GM23338 (cell line): ENCODE data around the gene OTULINL. TPM values are rescaled to one million over a fixed set of nuclear protein-coding genes. Genes with fewer than 3 reads are reported as not detected.

Source experiments
- ATAC-seq: fragments of 200-7000 bp; cut with Tn5 transposase; 3 replicates; pipeline ENCODE4 v1.9.1; 2020
- DNase-seq: peaks from one replicate; pipeline ENCODE4 v3.0.0-alpha.2; 2015; ENCODE audit warnings: low spot score
- H2AFZ ChIP-seq: fragments of 200-600 bp; sonication (generic); 2 replicates; pipeline ENCODE4 v1.8.0; 2016; ENCODE audit warnings: antibody characterized with exemption, mild to moderate bottlenecking, moderate library complexity
- H3F3A ChIP-seq: fragments of 200-600 bp; sonication (generic); replicated peaks from 2 replicates; pipeline ENCODE4 v1.8.0; 2017; ENCODE audit warnings: antibody characterized with exemption, mixed run types, low read depth
- H3K27ac ChIP-seq: fragments of 200-600 bp; sonication (generic); 2 replicates; pipeline ENCODE4 v1.6.1; 2016; ENCODE audit warnings: low read depth
- H3K27me3 ChIP-seq: fragments of 200-600 bp; sonication (generic); 2 replicates; pipeline ENCODE4 v1.8.0; 2016; ENCODE audit warnings: mild to moderate bottlenecking, mixed run types, moderate library complexity; ENCODE audit not compliant: insufficient read depth
- H3K36me3 ChIP-seq: fragments of 200-600 bp; sonication (generic); 2 replicates; pipeline ENCODE4 v1.8.0; 2016; ENCODE audit warnings: mild to moderate bottlenecking; ENCODE audit not compliant: insufficient read depth
- H3K4me1 ChIP-seq: fragments of 200-600 bp; sonication (generic); 2 replicates; pipeline ENCODE4 v1.8.0; 2016; ENCODE audit warnings: mild to moderate bottlenecking, moderate library complexity; ENCODE audit not compliant: insufficient read depth
- H3K4me2 ChIP-seq: fragments of 200-600 bp; sonication (generic); 2 replicates; pipeline ENCODE4 v1.7.1; 2017; ENCODE audit warnings: mixed run types
- H3K4me3 ChIP-seq: fragments of 200-600 bp; sonication (generic); 2 replicates; pipeline ENCODE4 v1.6.1; 2016; ENCODE audit warnings: mixed run types
- H3K79me2 ChIP-seq: fragments of 200-600 bp; sonication (generic); replicated peaks from 2 replicates; pipeline ENCODE4 v1.8.0; 2017; ENCODE audit warnings: mild to moderate bottlenecking; ENCODE audit not compliant: insufficient read depth
- H3K9me2 ChIP-seq: fragments of 200-600 bp; sonication (generic); 2 replicates; pipeline ENCODE4 v1.8.0; 2017; ENCODE audit not compliant: insufficient read depth
- H4K20me1 ChIP-seq: fragments of 200-600 bp; sonication (generic); replicated peaks from 2 replicates; pipeline ENCODE4 v1.8.0; 2017; ENCODE audit warnings: mild to moderate bottlenecking; ENCODE audit not compliant: insufficient read depth
- H3K27ac Mint-ChIP-seq: 2 replicates; pipeline ENCODE4 v1.8.0; 2020; ENCODE audit warnings: inconsistent platforms, mild to moderate bottlenecking, moderate library complexity, mixed read lengths
- H3K27me3 Mint-ChIP-seq: 3 replicates; pipeline ENCODE4 v1.8.0; 2022; ENCODE audit warnings: low read depth, mild to moderate bottlenecking, moderate library complexity, mixed read lengths, inconsistent platforms; ENCODE audit not compliant: insufficient read depth, poor library complexity
- H3K36me3 Mint-ChIP-seq: 3 replicates; pipeline ENCODE4 v1.8.0; 2021; ENCODE audit warnings: low read depth, mild to moderate bottlenecking, inconsistent platforms, moderate library complexity, mixed read lengths
- H3K4me1 Mint-ChIP-seq: 3 replicates; pipeline ENCODE4 v1.8.0; 2020; ENCODE audit warnings: mild to moderate bottlenecking, inconsistent platforms, mixed read lengths
- H3K4me3 Mint-ChIP-seq: 3 replicates; pipeline ENCODE4 v1.8.0; 2021; ENCODE audit warnings: moderate library complexity, mild to moderate bottlenecking, inconsistent platforms, mixed read lengths
- H3K9me3 Mint-ChIP-seq: 3 replicates; pipeline ENCODE4 v1.8.0; 2020; ENCODE audit warnings: moderate library complexity, mild to moderate bottlenecking, inconsistent platforms, mixed read lengths
- NANOG ChIP-seq: IDR thresholded peaks from 2 replicates; pipeline ENCODE4 v1.6.1; 2016; ENCODE audit warnings: antibody characterized with exemption, borderline replicate concordance
- STAT1 ChIP-seq: IDR thresholded peaks from one replicate; pipeline ENCODE4 v1.6.1; 2016; ENCODE audit warnings: antibody characterized with exemption; ENCODE audit not compliant: unreplicated experiment
- polyA plus RNA-seq: library from polyadenylated mRNA; unstranded; fragments of >200 nt; fragmentation: Nextera tagmentation; extraction: Ambion mirVana; gene quantifications from 2 replicates; pipeline ENCODE4 v1.2.1, GENCODE V29; 2016
- total RNA-seq: library from RNA; depleted of rRNA; stranded (reverse); fragments of >200 nt; shearing (Covaris generic); gene quantifications from 2 replicates; pipeline ENCODE4 v1.2.3, GENCODE V29; 2014
- TF ChIP-seq, protein P1 (sequence below), 2 experiments: fragments of 200-600 bp in 1 of 2; sonication (generic) in 1 of 2; conservative IDR thresholded peaks; 2 replicates each; pipeline versions ENCODE4 v1.5.1 to v1.6.1; 2016 to 2017; ENCODE audit warnings: antibody characterized with exemption in 2 of 2, low read depth in 2 of 2, mild to moderate bottlenecking in 2 of 2, moderate library complexity in 1 of 2
- TF ChIP-seq, protein P2 (sequence below): IDR thresholded peaks from one replicate; pipeline ENCODE4 v1.6.1; 2018; ENCODE audit warnings: antibody characterized with exemption; ENCODE audit not compliant: unreplicated experiment
- TF ChIP-seq, protein P3 (sequence below): fragments of 250-450 bp; sonication (Bioruptor Pico); IDR thresholded peaks from 2 replicates; pipeline ENCODE4 v1.5.0; 2020; ENCODE audit warnings: mild to moderate bottlenecking, moderate library complexity

Gene OTULINL
- total and polyA plus RNA-seq, 2 experiments from 2014 or later: 6.3 to 7.6 TPM

DNA sequence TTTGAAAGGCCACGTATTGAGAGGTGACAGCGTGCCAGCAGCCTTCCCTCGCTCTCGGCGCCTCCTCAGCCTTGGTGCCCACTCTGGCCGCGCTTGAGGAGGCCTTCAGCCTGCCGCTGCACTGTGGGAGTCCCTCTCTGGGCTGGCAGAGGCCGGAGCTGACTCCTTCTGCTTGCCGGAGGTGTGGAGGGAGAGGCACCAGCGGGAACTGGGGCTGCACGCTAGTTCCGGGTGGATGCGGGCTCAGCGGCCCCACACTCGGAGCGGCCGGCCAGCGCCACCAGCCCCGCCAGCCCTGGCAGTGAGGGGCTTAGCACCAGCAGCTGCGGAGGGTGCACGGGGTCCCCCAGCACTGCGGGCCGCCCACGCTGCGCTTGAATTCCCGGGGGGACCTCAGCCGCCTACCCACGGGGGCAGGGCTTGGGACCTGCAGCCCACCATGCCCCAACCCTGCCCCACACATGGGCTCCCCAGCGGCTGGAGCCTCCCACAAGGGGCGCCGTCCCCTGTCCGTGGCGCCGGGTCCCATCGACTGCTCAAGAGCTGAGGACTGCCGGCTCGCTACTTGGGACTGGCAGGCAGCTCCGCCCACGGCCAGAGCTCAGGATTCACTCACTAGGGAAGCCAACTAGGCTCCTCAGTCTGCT lies 4.4 kb upstream of the OTULINL start:
- no peaks in the 10 kb centered on the region for H3K36me3 ChIP-seq
- H3K4me2 ChIP-seq: no peak overlapping the region
- Mint-ChIP-seq H3K27me3 (peaks cover 9% of the 10 kb centered on the region), H3K27ac (no peak overlapping the region), H3K9me3 (peaks cover 2% of the 10 kb centered on the region; the same call in 1 of the 3 replicates), H3K4me1 (peaks cover 3% of the 10 kb centered on the region; the same call in 2 of the 3 replicates), H3K36me3 (no peaks in the 10 kb centered on the region), H3K4me3 (no peak overlapping the region)
- ATAC-seq (peak; percentile 46), DNase-seq (peak; percentile 66)
- H3K27me3 ChIP-seq: peaks cover 23% of the 10 kb centered on the region
- TF ChIP-seq, protein P1, sequence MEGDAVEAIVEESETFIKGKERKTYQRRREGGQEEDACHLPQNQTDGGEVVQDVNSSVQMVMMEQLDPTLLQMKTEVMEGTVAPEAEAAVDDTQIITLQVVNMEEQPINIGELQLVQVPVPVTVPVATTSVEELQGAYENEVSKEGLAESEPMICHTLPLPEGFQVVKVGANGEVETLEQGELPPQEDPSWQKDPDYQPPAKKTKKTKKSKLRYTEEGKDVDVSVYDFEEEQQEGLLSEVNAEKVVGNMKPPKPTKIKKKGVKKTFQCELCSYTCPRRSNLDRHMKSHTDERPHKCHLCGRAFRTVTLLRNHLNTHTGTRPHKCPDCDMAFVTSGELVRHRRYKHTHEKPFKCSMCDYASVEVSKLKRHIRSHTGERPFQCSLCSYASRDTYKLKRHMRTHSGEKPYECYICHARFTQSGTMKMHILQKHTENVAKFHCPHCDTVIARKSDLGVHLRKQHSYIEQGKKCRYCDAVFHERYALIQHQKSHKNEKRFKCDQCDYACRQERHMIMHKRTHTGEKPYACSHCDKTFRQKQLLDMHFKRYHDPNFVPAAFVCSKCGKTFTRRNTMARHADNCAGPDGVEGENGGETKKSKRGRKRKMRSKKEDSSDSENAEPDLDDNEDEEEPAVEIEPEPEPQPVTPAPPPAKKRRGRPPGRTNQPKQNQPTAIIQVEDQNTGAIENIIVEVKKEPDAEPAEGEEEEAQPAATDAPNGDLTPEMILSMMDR (conservative IDR thresholded peaks at IDR 0.05; ENCODE audit: low read depth in 2 of 2): peak; percentile 14 to 45; a peak in 2 of 4 replicates
- no peak for TF ChIP-seq NANOG
- TF ChIP-seq, protein P2, sequence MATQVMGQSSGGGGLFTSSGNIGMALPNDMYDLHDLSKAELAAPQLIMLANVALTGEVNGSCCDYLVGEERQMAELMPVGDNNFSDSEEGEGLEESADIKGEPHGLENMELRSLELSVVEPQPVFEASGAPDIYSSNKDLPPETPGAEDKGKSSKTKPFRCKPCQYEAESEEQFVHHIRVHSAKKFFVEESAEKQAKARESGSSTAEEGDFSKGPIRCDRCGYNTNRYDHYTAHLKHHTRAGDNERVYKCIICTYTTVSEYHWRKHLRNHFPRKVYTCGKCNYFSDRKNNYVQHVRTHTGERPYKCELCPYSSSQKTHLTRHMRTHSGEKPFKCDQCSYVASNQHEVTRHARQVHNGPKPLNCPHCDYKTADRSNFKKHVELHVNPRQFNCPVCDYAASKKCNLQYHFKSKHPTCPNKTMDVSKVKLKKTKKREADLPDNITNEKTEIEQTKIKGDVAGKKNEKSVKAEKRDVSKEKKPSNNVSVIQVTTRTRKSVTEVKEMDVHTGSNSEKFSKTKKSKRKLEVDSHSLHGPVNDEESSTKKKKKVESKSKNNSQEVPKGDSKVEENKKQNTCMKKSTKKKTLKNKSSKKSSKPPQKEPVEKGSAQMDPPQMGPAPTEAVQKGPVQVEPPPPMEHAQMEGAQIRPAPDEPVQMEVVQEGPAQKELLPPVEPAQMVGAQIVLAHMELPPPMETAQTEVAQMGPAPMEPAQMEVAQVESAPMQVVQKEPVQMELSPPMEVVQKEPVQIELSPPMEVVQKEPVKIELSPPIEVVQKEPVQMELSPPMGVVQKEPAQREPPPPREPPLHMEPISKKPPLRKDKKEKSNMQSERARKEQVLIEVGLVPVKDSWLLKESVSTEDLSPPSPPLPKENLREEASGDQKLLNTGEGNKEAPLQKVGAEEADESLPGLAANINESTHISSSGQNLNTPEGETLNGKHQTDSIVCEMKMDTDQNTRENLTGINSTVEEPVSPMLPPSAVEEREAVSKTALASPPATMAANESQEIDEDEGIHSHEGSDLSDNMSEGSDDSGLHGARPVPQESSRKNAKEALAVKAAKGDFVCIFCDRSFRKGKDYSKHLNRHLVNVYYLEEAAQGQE: no peak
- no peak overlapping the region for H3K4me3 ChIP-seq
- no peaks in the 10 kb centered on the region for H3F3A ChIP-seq
- peak overlapping the region; percentile 69; the same call in 1 of the 2 replicates for H2AFZ ChIP-seq
- no peaks in the 10 kb centered on the region for H4K20me1 ChIP-seq
- 0 out of 2 replicates have a peak, but pooled peaks cover 4% of the 10 kb centered on the region for H3K9me2 ChIP-seq
- H3K4me1 ChIP-seq: peaks cover 5% of the 10 kb centered on the region; the same call in 1 of the 2 replicates
- no peak overlapping the region for H3K27ac ChIP-seq
- no peaks in the 10 kb centered on the region for H3K79me2 ChIP-seq

DNA sequence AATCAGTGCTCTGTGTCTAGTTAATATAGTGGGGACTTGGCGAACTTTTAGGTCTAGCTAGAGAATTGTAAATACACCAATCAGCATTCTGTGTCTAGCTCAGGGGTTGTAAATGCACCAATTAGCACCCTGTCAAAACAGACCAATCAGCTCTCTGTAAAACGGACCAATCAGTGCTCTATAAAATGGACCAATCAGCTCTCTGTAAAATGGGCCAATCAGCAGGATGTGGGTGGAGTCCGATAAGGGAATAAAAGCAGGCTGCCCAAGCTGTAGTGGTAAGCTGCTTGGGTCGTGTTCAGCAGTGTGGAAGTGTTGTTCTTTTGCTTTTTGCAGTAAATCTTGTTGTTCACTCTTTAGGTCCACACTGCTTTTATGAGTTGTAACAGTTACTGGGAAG lies 3.6 kb upstream of the OTULINL start:
- no peak overlapping the region for H3K4me3 ChIP-seq
- DNase-seq (no peak), ATAC-seq (no peak)
- peaks cover 3% of the 10 kb centered on the region; the same call in 2 of the 3 replicates for H3K4me1 Mint-ChIP-seq
- no peaks in the 10 kb centered on the region for H3K36me3 ChIP-seq
- H3K27ac Mint-ChIP-seq: no peak overlapping the region
- H3K4me1 ChIP-seq: peaks cover 9% of the 10 kb centered on the region; the same call in 1 of the 2 replicates
- peak overlapping the region; percentile 69; the same call in 1 of the 2 replicates for H2AFZ ChIP-seq
- H4K20me1 ChIP-seq: no peaks in the 10 kb centered on the region
- no peak overlapping the region for H3K4me2 ChIP-seq
- H3K36me3 Mint-ChIP-seq: no peaks in the 10 kb centered on the region
- H3F3A ChIP-seq: no peaks in the 10 kb centered on the region
- no peak overlapping the region for H3K4me3 Mint-ChIP-seq
- H3K79me2 ChIP-seq: no peaks in the 10 kb centered on the region
- no peaks in the 10 kb centered on the region; the same call in 2 of the 3 replicates for H3K9me3 Mint-ChIP-seq
- H3K27me3 ChIP-seq: peaks cover 27% of the 10 kb centered on the region
- H3K27me3 Mint-ChIP-seq: peaks cover 9% of the 10 kb centered on the region
- no peak overlapping the region for H3K27ac ChIP-seq
- no peaks in the 10 kb centered on the region for H3K9me2 ChIP-seq
- TF ChIP-seq NANOG: no peak
- TF ChIP-seq, protein P3, sequence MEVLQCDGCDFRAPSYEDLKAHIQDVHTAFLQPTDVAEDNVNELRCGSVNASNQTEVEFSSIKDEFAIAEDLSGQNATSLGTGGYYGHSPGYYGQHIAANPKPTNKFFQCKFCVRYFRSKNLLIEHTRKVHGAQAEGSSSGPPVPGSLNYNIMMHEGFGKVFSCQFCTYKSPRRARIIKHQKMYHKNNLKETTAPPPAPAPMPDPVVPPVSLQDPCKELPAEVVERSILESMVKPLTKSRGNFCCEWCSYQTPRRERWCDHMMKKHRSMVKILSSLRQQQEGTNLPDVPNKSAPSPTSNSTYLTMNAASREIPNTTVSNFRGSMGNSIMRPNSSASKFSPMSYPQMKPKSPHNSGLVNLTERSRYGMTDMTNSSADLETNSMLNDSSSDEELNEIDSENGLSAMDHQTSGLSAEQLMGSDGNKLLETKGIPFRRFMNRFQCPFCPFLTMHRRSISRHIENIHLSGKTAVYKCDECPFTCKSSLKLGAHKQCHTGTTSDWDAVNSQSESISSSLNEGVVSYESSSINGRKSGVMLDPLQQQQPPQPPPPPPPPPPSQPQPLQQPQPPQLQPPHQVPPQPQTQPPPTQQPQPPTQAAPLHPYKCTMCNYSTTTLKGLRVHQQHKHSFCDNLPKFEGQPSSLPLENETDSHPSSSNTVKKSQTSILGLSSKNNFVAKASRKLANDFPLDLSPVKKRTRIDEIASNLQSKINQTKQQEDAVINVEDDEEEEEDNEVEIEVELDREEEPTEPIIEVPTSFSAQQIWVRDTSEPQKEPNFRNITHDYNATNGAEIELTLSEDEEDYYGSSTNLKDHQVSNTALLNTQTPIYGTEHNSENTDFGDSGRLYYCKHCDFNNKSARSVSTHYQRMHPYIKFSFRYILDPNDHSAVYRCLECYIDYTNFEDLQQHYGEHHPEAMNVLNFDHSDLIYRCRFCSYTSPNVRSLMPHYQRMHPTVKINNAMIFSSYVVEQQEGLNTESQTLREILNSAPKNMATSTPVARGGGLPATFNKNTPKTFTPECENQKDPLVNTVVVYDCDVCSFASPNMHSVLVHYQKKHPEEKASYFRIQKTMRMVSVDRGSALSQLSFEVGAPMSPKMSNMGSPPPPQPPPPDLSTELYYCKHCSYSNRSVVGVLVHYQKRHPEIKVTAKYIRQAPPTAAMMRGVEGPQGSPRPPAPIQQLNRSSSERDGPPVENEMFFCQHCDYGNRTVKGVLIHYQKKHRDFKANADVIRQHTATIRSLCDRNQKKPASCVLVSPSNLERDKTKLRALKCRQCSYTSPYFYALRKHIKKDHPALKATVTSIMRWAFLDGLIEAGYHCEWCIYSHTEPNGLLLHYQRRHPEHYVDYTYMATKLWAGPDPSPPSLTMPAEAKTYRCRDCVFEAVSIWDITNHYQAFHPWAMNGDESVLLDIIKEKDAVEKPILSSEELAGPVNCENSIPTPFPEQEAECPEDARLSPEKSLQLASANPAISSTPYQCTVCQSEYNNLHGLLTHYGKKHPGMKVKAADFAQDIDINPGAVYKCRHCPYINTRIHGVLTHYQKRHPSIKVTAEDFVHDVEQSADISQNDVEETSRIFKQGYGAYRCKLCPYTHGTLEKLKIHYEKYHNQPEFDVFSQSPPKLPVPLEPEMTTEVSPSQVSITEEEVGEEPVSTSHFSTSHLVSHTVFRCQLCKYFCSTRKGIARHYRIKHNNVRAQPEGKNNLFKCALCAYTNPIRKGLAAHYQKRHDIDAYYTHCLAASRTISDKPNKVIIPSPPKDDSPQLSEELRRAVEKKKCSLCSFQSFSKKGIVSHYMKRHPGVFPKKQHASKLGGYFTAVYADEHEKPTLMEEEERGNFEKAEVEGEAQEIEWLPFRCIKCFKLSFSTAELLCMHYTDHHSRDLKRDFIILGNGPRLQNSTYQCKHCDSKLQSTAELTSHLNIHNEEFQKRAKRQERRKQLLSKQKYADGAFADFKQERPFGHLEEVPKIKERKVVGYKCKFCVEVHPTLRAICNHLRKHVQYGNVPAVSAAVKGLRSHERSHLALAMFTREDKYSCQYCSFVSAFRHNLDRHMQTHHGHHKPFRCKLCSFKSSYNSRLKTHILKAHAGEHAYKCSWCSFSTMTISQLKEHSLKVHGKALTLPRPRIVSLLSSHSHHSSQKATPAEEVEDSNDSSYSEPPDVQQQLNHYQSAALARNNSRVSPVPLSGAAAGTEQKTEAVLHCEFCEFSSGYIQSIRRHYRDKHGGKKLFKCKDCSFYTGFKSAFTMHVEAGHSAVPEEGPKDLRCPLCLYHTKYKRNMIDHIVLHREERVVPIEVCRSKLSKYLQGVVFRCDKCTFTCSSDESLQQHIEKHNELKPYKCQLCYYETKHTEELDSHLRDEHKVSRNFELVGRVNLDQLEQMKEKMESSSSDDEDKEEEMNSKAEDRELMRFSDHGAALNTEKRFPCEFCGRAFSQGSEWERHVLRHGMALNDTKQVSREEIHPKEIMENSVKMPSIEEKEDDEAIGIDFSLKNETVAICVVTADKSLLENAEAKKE: no peak
- no peak for TF ChIP-seq STAT1
- TF ChIP-seq, protein P1 (conservative IDR thresholded peaks at IDR 0.05; ENCODE audit: low read depth in 2 of 2): no peak
